GM19043 (cell line): ENCODE results near the gene SDS.

Experiments
- ATAC-seq: cut with Tn5 transposase; IDR thresholded peaks from one replicate; pipeline ENCODE4 v1.9.1; 2021; ENCODE audit warnings: low read depth; ENCODE audit not compliant: unreplicated experiment

SDS gene

GRCh38 chr12:113403435-113404415 is at the start of gene SDS:
SDS (minus strand) TSS chr12:113403887; CDS start chr12:113399708, 4,179 bp downstream.
- ATAC-seq: no peak

- ATAC-seq: no peak
These were observed 49.6 kb upstream of the SDS start for GRCh38 chr12:113453330-113453729.

- no peak for ATAC-seq
These were observed 48.8 kb upstream of the SDS start for GRCh38 chr12:113452458-113452857.

GRCh38 chr12:113449839-113450238 is 46.2 kb upstream of the SDS start:
- ATAC-seq: no peak

GRCh38 chr12:113449299-113449698 is 45.6 kb upstream of the SDS start:
- ATAC-seq: no peak

- ATAC-seq: no peak
These were observed 45.2 kb upstream of the SDS start for GRCh38 chr12:113448873-113449272.

GRCh38 chr12:113445544-113446171 is 42.0 kb upstream of the SDS start:
- ATAC-seq: no peak

GRCh38 chr12:113443030-113443539 is 39.4 kb upstream of the SDS start:
- no peak for ATAC-seq

GRCh38 chr12:113440947-113441782 is 37.5 kb upstream of the SDS start:
- no peak for ATAC-seq

- ATAC-seq: no peak
These were observed 36.6 kb upstream of the SDS start for GRCh38 chr12:113440336-113440735.

GRCh38 chr12:113439606-113440030 is 35.9 kb upstream of the SDS start:
- no peak for ATAC-seq

GRCh38 chr12:113439301-113439597 is 35.6 kb upstream of the SDS start:
- ATAC-seq: no peak

- ATAC-seq: no peak
These were observed 35.0 kb upstream of the SDS start for GRCh38 chr12:113438523-113439300.

- ATAC-seq: no peak
These were observed 34.0 kb upstream of the SDS start for GRCh38 chr12:113437729-113438100.

GRCh38 chr12:113436993-113437728 is 33.5 kb upstream of the SDS start:
- ATAC-seq: no peak

GRCh38 chr12:113436586-113436985 is 32.9 kb upstream of the SDS start:
- ATAC-seq: no peak

- no peak for ATAC-seq
These were observed 31.7 kb upstream of the SDS start for GRCh38 chr12:113435367-113435766.

- ATAC-seq: no peak
These were observed 29.3 kb upstream of the SDS start for GRCh38 chr12:113432986-113433385.

- ATAC-seq: no peak
These were observed 24.8 kb upstream of the SDS start for GRCh38 chr12:113428482-113428881.
